UCSD-AML1 (cell line): ENCODE data around the gene DGKI.

Experiments
- DNase-seq: peaks from one replicate; lab custom pipeline; 2025; ENCODE audit not compliant: unreplicated experiment; lab: John Stamatoyannopoulos, UW

Gene DGKI

GRCh38 chr7:137790828-137791227 lies 55.9 kb downstream of the DGKI start:
- no peak for DNase-seq

GRCh38 chr7:137789215-137789882 lies 57.4 kb downstream of the DGKI start:
- no peak for DNase-seq

GRCh38 chr7:137787301-137787976 lies 59.3 kb downstream of the DGKI start:
- no peak for DNase-seq

- DNase-seq: no peak
These were observed 68.3 kb downstream of the DGKI start for GRCh38 chr7:137778511-137778910.

DNA sequence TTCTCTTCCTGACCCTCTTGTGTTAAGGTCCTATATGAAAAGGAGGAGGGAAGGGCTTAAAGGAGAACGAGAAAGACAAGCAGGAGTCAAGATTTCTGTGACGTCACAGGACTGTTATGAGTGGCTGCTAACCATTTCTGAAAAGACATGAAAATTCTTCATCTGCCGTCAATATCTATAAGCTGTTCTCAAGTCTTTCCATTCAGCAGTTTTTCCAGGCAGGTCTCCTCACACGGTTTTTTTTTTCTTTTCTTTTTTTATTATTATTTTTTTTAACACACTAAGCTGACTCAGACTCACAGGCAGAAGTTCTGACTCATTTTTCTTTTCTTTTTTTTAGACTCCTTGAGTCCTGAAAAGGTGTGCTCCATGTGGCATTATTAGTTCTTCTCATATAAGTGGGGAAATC lies 72.0 kb downstream of the DGKI start:
- no peak for DNase-seq

GRCh38 chr7:137772748-137773147 lies 74.0 kb downstream of the DGKI start:
- no peak for DNase-seq

DNA sequence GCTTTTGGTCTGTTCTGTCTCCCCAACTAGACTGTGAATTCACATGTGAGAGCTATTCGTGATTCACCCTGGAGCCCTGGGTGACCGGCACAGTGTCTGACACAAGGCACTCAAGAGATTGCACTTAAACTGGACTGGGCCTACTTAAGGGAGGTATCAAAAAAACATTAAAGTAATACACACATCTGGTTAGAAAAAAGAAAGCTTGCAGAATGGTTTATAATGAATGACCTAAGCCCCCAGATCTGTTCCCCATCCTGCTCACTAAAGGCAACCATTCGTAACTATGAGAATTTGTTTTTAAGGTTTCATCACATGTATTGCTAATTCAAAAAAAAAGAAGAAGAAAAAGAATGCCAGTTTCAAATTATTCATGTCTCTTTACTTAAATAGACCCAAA lies 74.5 kb downstream of the DGKI start:
- DNase-seq: no peak

- no peak for DNase-seq
These were observed 75.1 kb downstream of the DGKI start for GRCh38 chr7:137771679-137772078.

DNA sequence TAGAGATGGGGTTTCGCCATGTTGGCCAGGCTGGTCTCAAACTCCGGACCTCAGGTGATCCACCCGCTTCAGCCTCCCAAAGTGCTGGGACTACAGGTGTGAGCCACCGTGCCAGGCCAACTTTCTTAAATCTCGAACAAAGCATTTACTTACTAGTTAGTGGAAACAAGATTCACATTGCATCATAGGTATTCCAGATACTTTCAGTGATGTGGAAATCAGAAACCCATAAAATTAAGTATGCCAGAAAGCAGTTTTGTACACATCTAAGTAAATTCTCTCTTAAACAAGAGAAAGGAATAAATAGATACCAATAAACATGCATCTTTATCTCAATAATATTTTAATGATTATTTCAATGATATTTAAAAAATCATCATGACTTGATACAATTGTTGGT lies 75.5 kb downstream of the DGKI start:
- DNase-seq: no peak

GRCh38 chr7:137768366-137768765 lies 78.4 kb downstream of the DGKI start:
- DNase-seq: no peak

GRCh38 chr7:137762334-137762733 lies 84.4 kb downstream of the DGKI start:
- DNase-seq: no peak

GRCh38 chr7:137760111-137760510 lies 86.7 kb downstream of the DGKI start:
- DNase-seq: no peak

GRCh38 chr7:137757146-137757925 lies 89.4 kb downstream of the DGKI start:
- DNase-seq: no peak

DNA sequence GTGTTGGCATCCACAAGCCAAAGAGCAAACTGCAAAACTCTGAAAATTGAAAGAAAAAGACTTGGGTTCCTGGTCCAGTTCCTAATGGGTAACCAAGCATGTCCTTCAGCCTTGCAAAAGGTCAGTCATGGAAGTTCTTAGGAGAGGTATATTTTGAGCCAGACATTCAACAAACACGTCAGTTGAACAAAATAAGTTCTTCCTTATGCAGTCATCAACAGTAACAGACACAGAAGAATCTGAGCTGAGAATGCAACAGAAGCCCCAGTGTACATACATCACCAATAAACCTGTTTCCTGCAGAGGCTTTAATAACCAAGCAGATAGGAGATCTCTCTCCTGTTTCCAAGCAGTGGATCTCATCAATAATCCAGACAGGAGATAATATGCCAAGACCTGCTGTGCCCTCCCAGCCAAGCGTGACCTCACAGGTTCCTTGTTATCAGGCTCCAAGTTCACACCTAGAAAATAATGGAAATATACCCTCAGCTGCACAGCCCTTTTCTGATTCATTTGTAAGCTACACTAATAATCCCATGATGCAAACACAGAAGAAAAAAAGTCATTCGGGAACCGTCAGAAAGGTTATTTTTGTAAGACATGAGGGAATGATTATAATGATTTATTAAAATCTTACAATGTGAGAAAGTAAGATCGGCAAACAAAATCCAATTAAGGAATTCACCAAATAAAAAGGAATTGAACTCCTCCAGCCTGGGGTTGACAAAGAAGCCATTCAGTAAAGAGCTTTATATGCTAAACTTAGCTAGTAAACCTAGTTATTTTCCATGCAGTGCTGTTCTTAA lies 90.7 kb downstream of the DGKI start:
- DNase-seq: no peak

DNA sequence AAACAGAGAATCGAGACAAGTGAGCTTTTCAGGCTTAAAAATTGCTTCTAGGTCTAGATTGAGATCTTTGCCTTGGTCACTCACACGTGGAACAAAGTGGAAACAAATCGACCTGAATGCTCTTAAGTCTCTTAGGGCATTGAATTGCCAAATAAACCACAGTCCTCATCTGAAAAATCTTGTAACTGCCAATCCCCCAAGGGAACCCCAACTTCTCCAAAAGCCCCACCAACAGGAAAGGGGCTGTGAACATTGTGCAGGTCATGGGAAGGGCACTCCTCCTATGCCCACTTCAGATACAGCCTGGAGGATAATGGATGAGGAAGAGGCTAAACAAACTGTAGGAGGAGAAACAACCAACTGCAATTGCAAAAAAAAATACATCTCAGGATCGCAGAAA lies 91.3 kb downstream of the DGKI start:
- DNase-seq: no peak

DNA sequence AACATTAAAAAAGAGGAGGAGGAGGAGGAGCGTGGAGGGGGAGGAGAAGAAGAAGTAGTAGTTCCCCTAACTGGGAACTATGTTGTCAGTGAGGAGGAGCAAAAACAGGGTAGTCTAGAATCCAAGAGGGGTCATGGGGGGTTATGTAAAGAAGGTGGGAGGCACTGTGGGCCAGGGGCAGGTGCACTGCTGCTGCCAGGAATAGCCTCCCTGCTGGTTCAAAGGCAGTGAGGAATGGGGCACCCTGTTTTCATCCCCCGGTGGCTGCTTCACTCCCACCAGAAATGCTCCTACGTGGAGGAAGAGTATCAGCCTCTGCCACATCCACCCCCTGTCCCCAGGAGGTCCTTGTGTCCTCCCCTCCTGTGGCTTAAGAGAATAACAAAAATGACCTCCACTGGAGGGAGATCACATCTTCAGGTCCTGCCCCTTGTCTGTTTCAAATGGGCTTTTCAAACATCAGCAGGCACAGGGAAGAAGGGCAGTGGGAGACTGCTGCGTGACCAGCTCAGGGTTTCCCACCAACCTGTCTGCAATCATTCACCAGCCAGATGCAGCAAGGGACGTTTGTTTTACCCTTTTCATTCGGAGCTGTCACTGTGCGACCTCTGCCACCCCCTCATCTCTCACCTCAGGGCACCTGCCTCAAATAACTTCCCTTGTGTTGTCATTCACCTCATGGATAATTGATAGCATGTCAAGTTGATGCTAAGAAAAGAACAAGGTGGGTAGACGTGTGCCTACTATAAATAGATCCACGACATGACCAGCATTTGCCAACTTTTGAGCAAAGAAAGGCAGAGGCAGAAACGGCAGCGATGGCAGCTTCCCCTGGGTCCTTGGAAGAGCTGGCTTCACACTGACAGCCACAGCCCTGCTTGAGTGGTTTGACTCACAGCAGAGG lies 92.6 kb downstream of the DGKI start:
- DNase-seq: no peak

- no peak for DNase-seq
These were observed 93.2 kb downstream of the DGKI start for GRCh38 chr7:137753575-137753947.

- DNase-seq: no peak
These were observed 93.7 kb downstream of the DGKI start for GRCh38 chr7:137753067-137753466.

DNA sequence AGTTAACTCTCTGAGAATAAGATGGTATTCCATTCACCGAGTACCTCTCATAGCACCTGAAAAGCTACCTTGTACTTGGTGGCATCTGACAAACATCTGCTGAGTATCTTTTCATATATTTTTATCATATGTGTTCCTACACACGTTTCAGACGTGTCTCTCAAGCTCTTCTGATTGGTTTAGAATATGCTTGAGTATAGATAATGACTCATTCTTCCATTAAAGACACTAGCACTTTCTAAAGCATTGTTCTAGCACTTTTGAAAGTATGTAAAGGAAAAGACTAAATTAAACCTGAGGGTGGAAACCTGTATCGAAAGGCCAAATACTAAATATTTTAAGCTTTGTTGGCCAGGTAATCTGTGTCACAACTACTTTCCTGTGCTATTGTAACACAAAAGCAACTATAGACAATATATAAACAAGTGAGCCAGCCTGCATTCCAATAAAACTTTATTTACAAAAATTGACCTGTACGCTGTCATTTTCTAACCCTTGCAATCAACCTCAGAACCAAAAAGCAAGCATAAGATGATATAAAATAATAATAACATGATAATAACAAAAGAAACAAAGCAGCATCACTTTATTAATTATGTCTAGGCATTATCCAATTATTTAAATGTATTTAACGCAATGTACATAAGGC lies 95.3 kb downstream of the DGKI start:
- DNase-seq: no peak
